K562 (cell line): Measurements from ENCODE around the gene DYNC1I1. TPM values are rescaled to one million over a fixed set of nuclear protein-coding genes. Genes with fewer than 3 reads are reported as not detected.

ENCODE experiments used
- AFF4 ChIP-seq: sonication (generic); formaldehyde crosslinking; IDR thresholded peaks from 2 replicates; pipeline ENCODE4 v1.8.0; 2023; ENCODE audit warnings: mild to moderate bottlenecking, missing genetic modification reagents
- CTCF ChIP-seq, 3 experiments: IDR thresholded peaks in 2 of 3; conservative IDR thresholded peaks in 1 of 3; 2 replicates each; pipeline ENCODE4 v1.5.1; 2011 to 2012; ENCODE audit warnings: low read length in 3 of 3, mild to moderate bottlenecking in 3 of 3, control low read depth in 2 of 3, improper control_type of control experiment in 1 of 3, inconsistent platforms in 1 of 3, low read depth in 1 of 3, mixed read lengths in 1 of 3, moderate library complexity in 1 of 3; ENCODE audit not compliant: insufficient read depth in 2 of 3
- E2F8 ChIP-seq: fragments of 450-650 bp; IDR thresholded peaks from 2 replicates; pipeline ENCODE4 v1.7.1; 2018; ENCODE audit warnings: mild to moderate bottlenecking, low read depth; ENCODE audit not compliant: partially characterized antibody
- E4F1 ChIP-seq: fragments of 250-450 bp; sonication (Bioruptor Pico); IDR thresholded peaks from 2 replicates; pipeline ENCODE4 v1.5.0; 2021; ENCODE audit warnings: mild to moderate bottlenecking, borderline replicate concordance
- ETS1 ChIP-seq: conservative IDR thresholded peaks from 2 replicates; pipeline ENCODE4 v1.6.1; 2011; ENCODE audit warnings: low read depth, mild to moderate bottlenecking, low read length; ENCODE audit not compliant: control insufficient read depth
- GABPA ChIP-seq: fragments of 200-800 bp; sonication (Bioruptor generic); conservative IDR thresholded peaks from 2 replicates; pipeline ENCODE4 v1.6.1; 2016; ENCODE audit warnings: low read depth, missing genetic modification characterization, missing compliant biosample characterization
- MAZ ChIP-seq, 2 experiments: fragments of 450-650 bp in 1 of 2; sonication (generic) in 1 of 2; formaldehyde crosslinking; IDR thresholded peaks in 1 of 2; conservative IDR thresholded peaks in 1 of 2; 2 replicates each; pipeline versions ENCODE4 v1.4.0 to v1.5.0; 2020; ENCODE audit warnings: mild to moderate bottlenecking in 1 of 2, missing genetic modification reagents in 1 of 2
- NEUROD1 ChIP-seq: fragments of 150-350 bp; IDR thresholded peaks from 2 replicates; pipeline ENCODE4 v1.6.1; 2014; ENCODE audit warnings: borderline replicate concordance, low read length, low read depth; ENCODE audit not compliant: partially characterized antibody
- SREBF2 ChIP-seq: sonication (generic); formaldehyde crosslinking; IDR thresholded peaks from 2 replicates; pipeline ENCODE4 v1.4.0; 2020; ENCODE audit warnings: mild to moderate bottlenecking, missing genetic modification reagents
- SRF ChIP-seq, 2 experiments: fragments of 250-450, 450-650 bp in 1 of 2; sonication (Bioruptor Pico) in 1 of 2; sonication (generic) in 1 of 2; formaldehyde crosslinking; IDR thresholded peaks; 2 replicates each; pipeline versions ENCODE4 v1.5.0 to v1.5.1; 2020 to 2022; ENCODE audit warnings: mild to moderate bottlenecking in 1 of 2, missing genetic modification reagents in 1 of 2
- TRIM28 ChIP-seq: fragments of 450-650 bp; IDR thresholded peaks from 2 replicates; pipeline ENCODE4 v1.6.1; 2017
- ZNF253 ChIP-seq: fragments of 250-450 bp; sonication (Bioruptor Pico); conservative IDR thresholded peaks from 2 replicates; pipeline ENCODE4 v1.6.1; 2021; ENCODE audit warnings: mild to moderate bottlenecking
- polyA plus RNA-seq, 8 experiments: library from polyadenylated mRNA; depleted of rRNA in 4 of 8; stranded (reverse) in 5 of 8; unstranded in 3 of 8; fragments of >200 nt; fragmentation: Nextera tagmentation in 2 of 8; fragmentation: Illumina TruSeq in 1 of 8; extraction: Ambion mirVana in 2 of 8; extraction: Trizol in 1 of 8; gene quantifications; 2 replicates each; pipeline versions ENCODE4 v1.2.1 to v1.2.3, GENCODE V29; 2011 to 2014; ENCODE audit warnings: inconsistent platforms in 1 of 8, missing spikeins in 1 of 8
- total RNA-seq, 7 experiments: library from RNA; depleted of rRNA in 6 of 7; stranded (reverse); fragments of >200 nt in 6 of 7; fragmentation: Illumina TruSeq in 2 of 7; extraction: Trizol in 2 of 7; gene quantifications; 2 replicates each; pipeline versions ENCODE4 v1.2.1 to v1.2.3, GENCODE V29; 2011 to 2021; ENCODE audit warnings: low replicate concordance in 1 of 7

The DYNC1I1 gene
- total and polyA plus RNA-seq, 9 of the 15 experiments (the other 6 are each of a cell fraction or from before 2014, with no cell fraction given) = 0.22 to 1.5 (median 0.44) TPM

- TF ChIP-seq AFF4 (CRISPR knock-in tag) (no peak), SREBF2 (CRISPR knock-in tag) (no peak), E2F8 (no peak), GABPA (tag) (peak; percentile 82), TRIM28 (no peak), CTCF (IDR thresholded peaks at IDR 0.05 in 2 of 3, conservative IDR thresholded peaks at IDR 0.05 in 1 of 3; ENCODE audit: insufficient read depth in 2 of 3, low read depth in 1 of 3, low read length in 3 of 3) (0 out of 6 replicates have a peak, but pooled peaks of 1 of the 3 experiments have one; percentile 16), E4F1 (no peak), ZNF253 (CRISPR knock-in tag) (no peak), NEUROD1 (no peak), SRF (CRISPR knock-in tag; IDR thresholded peaks at IDR 0.05) (no peak), MAZ (CRISPR knock-in tag; conservative IDR thresholded peaks at IDR 0.05 in 1 of 2, IDR thresholded peaks at IDR 0.05 in 1 of 2) (peak; percentile 75 to 76), ETS1 (0 out of 2 replicates have a peak, but pooled peaks have one; percentile 27)
These were observed at the start of gene DYNC1I1 (continued) for GRCh38 chr7:95772298-95772770.
